ENCODE data around the gene PCNX1. TPM values are rescaled to one million over a fixed set of nuclear protein-coding genes. Genes with fewer than 3 reads are reported as not detected.

Gene PCNX1
- total RNA-seq, 4 donors from 2014 or later, result 34.4 to 64.5 (median 42.0) TPM

DNA sequence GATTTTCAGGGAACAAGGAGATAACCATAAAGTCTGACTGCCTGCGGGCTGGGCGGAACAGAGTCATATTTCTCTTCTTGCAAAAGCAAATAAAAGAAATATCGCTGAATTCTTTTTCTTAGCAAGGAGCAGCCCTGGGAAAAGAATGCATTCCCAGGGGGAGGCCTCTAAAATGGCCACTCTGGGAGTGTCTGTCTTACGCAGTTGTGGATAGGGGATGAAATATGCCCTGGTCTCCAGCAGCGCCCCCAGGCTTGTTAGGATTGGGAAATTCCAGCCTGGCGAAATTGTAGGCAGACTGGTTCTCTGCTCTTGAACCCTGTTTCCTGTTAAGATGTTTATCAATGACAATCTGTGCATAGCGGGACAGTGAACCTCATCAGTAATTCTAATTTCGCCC lies 40.5 kb downstream of the PCNX1 start:
- DNase-seq, result no peak
- intact Hi-C loops (cut with DNase I; ENCODE audit: low total_unique reads), result no loop called here
- Histone ChIP-seq H3K36me3 (peaks cover 0 to 33% of the 10 kb centered on the region in 2 donors), H3K27me3 (no peaks in the 10 kb centered on the region), H3K9me3 (peaks cover 0 to 4% (median 0%) of the 10 kb centered on the region in 3 donors), H3K4me3 (no peak overlapping the region), H3K4me1 (peaks cover 8 to 10% of the 10 kb centered on the region in 2 donors), H3K27ac (no peak overlapping the region)
- ATAC-seq, result no peak
- TF ChIP-seq POLR2A (IDR thresholded peaks at IDR 0.05), result no peak
- TF ChIP-seq, protein P1, sequence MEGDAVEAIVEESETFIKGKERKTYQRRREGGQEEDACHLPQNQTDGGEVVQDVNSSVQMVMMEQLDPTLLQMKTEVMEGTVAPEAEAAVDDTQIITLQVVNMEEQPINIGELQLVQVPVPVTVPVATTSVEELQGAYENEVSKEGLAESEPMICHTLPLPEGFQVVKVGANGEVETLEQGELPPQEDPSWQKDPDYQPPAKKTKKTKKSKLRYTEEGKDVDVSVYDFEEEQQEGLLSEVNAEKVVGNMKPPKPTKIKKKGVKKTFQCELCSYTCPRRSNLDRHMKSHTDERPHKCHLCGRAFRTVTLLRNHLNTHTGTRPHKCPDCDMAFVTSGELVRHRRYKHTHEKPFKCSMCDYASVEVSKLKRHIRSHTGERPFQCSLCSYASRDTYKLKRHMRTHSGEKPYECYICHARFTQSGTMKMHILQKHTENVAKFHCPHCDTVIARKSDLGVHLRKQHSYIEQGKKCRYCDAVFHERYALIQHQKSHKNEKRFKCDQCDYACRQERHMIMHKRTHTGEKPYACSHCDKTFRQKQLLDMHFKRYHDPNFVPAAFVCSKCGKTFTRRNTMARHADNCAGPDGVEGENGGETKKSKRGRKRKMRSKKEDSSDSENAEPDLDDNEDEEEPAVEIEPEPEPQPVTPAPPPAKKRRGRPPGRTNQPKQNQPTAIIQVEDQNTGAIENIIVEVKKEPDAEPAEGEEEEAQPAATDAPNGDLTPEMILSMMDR (IDR thresholded peaks at IDR 0.05 in 4 of 5, conservative IDR thresholded peaks at IDR 0.05 in 1 of 5), result no peak
- in situ Hi-C loops (cut with MboI; ENCODE audit: low sequenced_read_pairs in 4 of 4), result no loop called here

DNA sequence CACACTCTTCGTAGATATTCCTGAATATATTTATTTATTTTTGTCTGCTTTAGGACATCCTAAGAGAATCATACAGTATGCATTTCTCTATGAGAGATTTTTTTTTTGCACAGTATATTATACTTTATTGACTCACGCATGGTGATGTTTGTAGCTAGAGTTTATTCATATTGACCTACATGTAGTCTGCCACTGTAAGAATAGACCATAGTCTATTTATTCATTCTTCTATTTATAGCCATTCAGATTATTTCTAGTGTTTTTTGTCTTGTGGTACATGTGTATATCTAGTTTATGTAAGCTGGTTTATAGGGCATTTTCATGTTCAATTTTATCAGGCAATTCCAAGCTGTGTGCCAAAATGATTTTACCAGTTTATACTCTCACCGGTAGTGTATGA lies 45.2 kb downstream of the PCNX1 start:
- no peak for TF ChIP-seq POLR2A (IDR thresholded peaks at IDR 0.05)
- TF ChIP-seq, protein P1 (IDR thresholded peaks at IDR 0.05 in 4 of 5, conservative IDR thresholded peaks at IDR 0.05 in 1 of 5), result no peak
- in situ Hi-C loops (cut with MboI; ENCODE audit: low sequenced_read_pairs in 4 of 4) (loop anchor here in 2 of 4 donors (25.0 kb wide), 2 partner anchors 140 to 340 kb away; partner anchors contain the start of genes MAP3K9 (in 1 of the 2) and MED6 (in 1 of the 2)), intact Hi-C loops (cut with DNase I; ENCODE audit: low total_unique reads) (no loop called here)
- Histone ChIP-seq H3K27me3 (no peaks in the 10 kb centered on the region), H3K27ac (peak overlapping the region in 2 of 4 donors; percentile 10 to 47), H3K4me1 (peaks cover 20 to 23% of the 10 kb centered on the region in 2 donors), H3K36me3 (peaks cover 0 to 26% of the 10 kb centered on the region in 2 donors), H3K4me3 (no peak overlapping the region), H3K9me3 (no peaks in the 10 kb centered on the region)
- no peak for DNase-seq
- peak; percentile 70 to 82 for ATAC-seq

DNA sequence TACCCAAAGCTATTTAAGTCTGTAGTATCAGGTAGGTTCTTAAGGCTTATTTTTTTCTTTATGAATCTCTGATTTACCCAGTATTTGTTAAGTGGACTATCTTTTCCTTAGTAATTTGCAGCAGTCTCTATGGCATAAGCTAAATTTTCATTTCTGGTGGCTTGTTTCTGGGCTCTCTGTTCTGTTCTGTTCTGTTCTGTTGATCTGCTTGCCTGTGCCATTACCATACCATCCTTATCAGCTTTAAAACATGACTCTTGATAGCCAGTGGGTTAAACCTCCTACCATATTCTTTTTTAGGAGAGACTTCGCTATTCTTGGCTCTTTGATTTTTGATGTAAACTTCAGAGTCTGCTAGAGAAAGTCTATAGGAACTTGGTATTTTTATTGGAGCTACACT lies 46.8 kb downstream of the PCNX1 start:
- DNase-seq (no peak), ATAC-seq (no peak)
- in situ Hi-C loops (cut with MboI; ENCODE audit: low sequenced_read_pairs in 4 of 4), result loop anchor here in 2 of 4 donors (25.0 kb wide), 2 partner anchors 142 to 342 kb away; partner anchors contain the start of genes MAP3K9 (in 1 of the 2) and MED6 (in 1 of the 2)
- intact Hi-C loops (cut with DNase I; ENCODE audit: low total_unique reads), result no loop called here
- TF ChIP-seq POLR2A (IDR thresholded peaks at IDR 0.05), result no peak
- TF ChIP-seq, protein P1 (IDR thresholded peaks at IDR 0.05 in 4 of 5, conservative IDR thresholded peaks at IDR 0.05 in 1 of 5), result no peak
- H3K27ac ChIP-seq, result no peak overlapping the region
- H3K27me3 ChIP-seq, result no peaks in the 10 kb centered on the region
- H3K9me3 ChIP-seq, result no peaks in the 10 kb centered on the region
- H3K4me1 ChIP-seq, result peaks cover 20 to 23% of the 10 kb centered on the region in 2 donors
- H3K4me3 ChIP-seq, result no peak overlapping the region
- H3K36me3 ChIP-seq, result peaks cover 0 to 13% of the 10 kb centered on the region in 2 donors

DNA sequence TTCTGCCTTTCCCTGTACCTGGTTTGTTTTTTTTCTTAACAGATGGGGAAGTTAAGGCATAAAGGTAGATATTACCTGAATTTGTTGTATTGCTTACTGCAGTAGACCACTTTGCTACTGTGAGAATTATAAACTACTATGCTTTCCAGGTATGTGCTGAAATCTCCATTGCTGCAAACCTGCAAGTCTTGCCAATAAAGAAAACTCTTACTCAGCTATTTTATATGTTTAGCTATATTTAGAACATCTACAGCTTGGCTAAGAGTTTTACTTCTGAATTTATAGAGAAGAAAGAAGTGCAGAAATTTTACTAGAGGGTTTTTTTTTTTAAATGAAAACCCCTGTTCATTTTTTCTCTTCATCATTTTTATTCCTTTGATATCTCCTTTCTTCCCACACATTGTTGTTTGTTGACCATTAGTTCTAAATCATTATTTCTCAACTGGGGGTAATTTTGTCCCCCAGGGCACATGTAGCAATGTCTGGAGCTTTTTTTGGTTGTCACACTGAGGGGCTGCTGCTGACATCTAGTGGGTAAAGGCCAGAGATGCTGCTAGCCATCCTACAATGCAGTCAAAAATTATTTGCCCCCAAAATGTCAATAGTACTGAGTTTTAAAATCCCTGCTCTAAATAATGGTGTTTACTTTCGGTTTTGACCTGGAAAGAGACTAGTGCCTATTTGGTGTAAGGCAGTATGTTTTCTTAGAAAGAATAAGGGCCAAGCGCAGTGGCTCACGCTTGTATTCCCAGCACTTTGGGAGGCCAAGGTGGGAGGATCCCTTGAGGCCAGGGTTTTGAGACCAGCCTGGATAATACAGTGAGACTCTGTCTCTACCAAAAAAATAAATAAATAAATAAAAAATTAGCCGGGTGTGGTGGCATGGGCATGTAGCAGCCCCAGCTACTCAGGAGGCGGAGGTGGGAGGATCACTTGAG lies 48.6 kb downstream of the PCNX1 start:
- Histone ChIP-seq H3K36me3 (peaks cover 0 to 8% of the 10 kb centered on the region in 2 donors), H3K4me3 (no peak overlapping the region), H3K9me3 (no peaks in the 10 kb centered on the region), H3K4me1 (peaks cover 20 to 23% of the 10 kb centered on the region in 2 donors), H3K27ac (no peak overlapping the region), H3K27me3 (no peaks in the 10 kb centered on the region)
- intact Hi-C loops (cut with DNase I; ENCODE audit: low total_unique reads), result no loop called here
- TF ChIP-seq, protein P1 (IDR thresholded peaks at IDR 0.05 in 4 of 5, conservative IDR thresholded peaks at IDR 0.05 in 1 of 5), result peak in 3 of 5 experiments; percentile 27 to 52 (median 30)
- TF ChIP-seq POLR2A (IDR thresholded peaks at IDR 0.05), result no peak
- in situ Hi-C loops (cut with MboI; ENCODE audit: low sequenced_read_pairs in 4 of 4), result loop anchor here in 2 of 4 donors (25.0 kb wide), 2 partner anchors 144 to 344 kb away; partner anchors contain the start of genes MAP3K9 (in 1 of the 2) and MED6 (in 1 of the 2)
- DNase-seq, result no peak
- peak in 1 of 2 donors; percentile 36 for ATAC-seq

All from gastrocnemius medialis (tissue), 4 donors.